ENCODE results near the gene PTPRK.

PTPRK gene

DNA sequence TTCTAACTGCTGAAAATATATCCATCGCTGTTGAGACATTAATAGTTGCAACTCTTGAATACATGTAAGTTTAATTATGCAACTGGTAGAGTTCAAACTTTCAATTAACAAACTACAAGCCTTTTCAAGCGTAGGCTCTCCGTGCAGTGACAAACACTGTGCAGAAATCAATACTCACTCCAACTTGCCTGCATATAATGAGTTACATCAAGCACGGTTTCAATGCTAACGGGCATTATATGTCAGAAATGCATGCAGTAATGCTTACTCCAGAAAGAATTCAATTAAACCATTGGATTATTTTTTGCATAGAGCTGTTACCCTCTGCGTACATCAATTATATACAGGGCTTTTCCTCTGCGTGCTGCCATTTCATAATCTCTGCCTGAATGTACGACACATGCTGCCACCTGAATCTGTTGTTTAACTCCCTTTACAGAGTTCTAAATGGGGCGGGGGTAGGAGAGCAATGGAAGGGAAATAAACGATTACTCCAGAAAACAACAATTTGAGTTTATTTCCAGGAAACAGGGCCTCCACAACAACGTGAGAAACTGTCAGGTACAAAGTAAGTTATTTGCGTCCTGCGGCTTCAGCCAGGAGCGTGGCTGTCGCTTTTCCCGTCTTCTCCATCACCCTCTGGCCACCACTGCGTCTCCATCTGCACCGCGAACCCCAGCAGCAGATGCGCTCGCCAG is 1.8 kb downstream of the PTPRK start:
- TF ChIP-seq, protein P1, sequence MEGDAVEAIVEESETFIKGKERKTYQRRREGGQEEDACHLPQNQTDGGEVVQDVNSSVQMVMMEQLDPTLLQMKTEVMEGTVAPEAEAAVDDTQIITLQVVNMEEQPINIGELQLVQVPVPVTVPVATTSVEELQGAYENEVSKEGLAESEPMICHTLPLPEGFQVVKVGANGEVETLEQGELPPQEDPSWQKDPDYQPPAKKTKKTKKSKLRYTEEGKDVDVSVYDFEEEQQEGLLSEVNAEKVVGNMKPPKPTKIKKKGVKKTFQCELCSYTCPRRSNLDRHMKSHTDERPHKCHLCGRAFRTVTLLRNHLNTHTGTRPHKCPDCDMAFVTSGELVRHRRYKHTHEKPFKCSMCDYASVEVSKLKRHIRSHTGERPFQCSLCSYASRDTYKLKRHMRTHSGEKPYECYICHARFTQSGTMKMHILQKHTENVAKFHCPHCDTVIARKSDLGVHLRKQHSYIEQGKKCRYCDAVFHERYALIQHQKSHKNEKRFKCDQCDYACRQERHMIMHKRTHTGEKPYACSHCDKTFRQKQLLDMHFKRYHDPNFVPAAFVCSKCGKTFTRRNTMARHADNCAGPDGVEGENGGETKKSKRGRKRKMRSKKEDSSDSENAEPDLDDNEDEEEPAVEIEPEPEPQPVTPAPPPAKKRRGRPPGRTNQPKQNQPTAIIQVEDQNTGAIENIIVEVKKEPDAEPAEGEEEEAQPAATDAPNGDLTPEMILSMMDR (IDR thresholded peaks at IDR 0.05; ENCODE audit: control insufficient read depth, insufficient read depth, low read depth, low read length, missing control alignments), result no peak
- H3K4me3 ChIP-seq (ENCODE audit: control insufficient read depth, low read depth, low read length), result peak overlapping the region; percentile 72
- DNase-seq (ENCODE audit: low read depth), result no peak

DNA sequence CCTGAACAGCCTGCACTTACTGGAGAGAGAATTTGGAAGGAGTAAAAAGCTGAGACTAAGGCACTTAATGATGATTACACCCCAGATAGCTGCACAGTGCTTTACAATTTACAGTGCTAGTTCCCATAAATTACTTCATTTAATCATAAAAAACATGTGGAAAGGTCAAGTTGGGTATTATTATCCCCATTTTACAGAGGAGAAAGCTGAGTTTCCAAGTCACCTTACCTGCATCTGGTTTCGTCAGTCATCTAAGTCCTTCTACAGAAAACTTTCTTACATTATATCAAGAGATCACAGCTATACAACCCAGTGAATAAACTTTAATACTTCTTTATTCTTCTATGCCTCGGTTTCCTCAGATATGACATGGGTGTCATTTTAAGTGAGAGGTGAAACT is 3.3 kb downstream of the PTPRK start:
- TF ChIP-seq, protein P1 (IDR thresholded peaks at IDR 0.05; ENCODE audit: control insufficient read depth, insufficient read depth, low read depth, low read length, missing control alignments), result no peak
- no peak overlapping the region for H3K4me3 ChIP-seq (ENCODE audit: control insufficient read depth, low read depth, low read length)
- no peak for DNase-seq (ENCODE audit: low read depth)

DNA sequence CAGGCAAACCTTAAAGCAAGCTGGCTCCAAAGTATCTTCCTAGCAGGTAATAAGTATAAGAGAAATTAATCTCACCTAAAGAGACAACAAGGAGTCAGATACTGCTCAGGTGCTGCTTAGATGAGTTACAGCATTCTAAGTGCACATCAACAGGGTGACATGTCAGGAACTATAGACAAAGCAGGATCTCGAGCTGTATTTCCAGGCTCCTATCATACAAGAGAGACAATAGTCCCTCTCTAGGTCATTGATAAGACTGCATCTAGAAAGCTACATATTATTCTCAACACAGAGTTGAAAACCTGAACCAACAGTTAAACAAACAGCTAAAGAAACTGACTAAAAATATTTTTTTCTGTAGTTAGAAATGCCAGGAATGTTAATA is 3.9 kb downstream of the PTPRK start:
- DNase-seq (ENCODE audit: low read depth), result no peak
- TF ChIP-seq, protein P1 (IDR thresholded peaks at IDR 0.05; ENCODE audit: control insufficient read depth, insufficient read depth, low read depth, low read length, missing control alignments), result peak; percentile 26
- no peak overlapping the region for H3K4me3 ChIP-seq (ENCODE audit: control insufficient read depth, low read depth, low read length)

DNA sequence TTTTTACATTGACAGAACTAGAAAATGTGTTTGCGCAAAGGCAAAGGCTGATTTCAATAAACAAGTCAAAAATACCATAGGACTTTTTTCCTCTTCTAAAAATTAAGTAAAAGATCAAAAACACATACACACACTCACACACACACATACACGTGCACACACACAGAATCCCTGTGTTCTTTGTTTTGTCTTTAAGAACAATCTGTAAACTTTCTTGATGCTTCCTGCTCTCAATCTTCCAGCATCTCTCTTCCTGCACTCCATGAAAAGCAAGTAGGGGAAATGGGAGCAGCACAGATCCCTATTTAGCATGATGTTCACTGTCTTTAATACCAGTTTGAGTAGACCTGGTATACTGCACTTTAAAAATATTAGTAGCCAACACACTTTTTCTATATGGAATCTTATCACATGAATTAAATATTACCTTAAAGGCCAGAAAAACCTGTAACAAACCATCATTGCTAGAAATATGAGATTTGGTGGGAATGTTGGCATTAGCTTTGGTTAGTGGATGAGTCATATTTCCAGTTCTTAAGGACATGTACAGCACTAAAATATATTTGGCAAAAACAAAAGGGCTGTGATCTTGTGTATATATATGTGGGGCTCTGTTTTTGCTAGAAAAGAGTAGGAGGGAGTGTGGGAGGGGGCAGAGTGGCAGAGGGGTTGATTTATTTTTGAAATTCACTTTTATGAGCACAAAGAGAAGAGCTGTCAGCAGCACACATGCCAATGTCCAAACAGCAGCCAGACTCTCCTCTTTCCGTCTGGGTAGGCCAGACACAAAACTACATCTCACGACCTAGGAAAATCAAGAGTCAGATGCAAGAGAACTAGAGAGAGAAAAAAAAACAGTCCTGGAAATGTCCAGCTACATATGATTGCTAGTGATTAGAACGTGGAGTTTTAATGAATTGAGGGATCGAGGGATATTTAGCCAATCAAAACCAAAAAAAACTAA is 4.6 kb downstream of the PTPRK start:
- TF ChIP-seq, protein P1 (IDR thresholded peaks at IDR 0.05; ENCODE audit: control insufficient read depth, insufficient read depth, low read depth, low read length, missing control alignments), result no peak
- DNase-seq (ENCODE audit: low read depth), result no peak
- no peak overlapping the region for H3K4me3 ChIP-seq (ENCODE audit: control insufficient read depth, low read depth, low read length)

DNA sequence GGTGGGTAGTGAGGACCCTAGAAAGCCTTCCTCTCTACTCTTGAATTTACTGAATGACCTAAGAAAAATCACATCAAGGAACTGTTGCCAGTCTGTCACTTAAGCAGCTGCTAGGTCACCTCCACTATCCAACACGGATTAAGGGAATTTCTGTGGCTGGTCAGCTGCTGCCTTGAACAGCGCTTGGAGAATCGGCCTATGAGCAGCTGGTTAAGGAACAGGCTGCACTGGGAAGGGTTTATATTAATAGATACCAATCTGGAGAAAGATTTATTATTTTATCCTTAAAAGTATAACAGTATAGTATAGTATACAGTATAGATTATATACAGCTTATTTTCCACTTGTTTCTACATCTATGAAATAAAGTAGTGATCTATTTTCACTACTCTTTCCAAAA is 6.5 kb downstream of the PTPRK start:
- no peak overlapping the region for H3K4me3 ChIP-seq (ENCODE audit: control insufficient read depth, low read depth, low read length)
- TF ChIP-seq, protein P1 (IDR thresholded peaks at IDR 0.05; ENCODE audit: control insufficient read depth, insufficient read depth, low read depth, low read length, missing control alignments), result no peak
- DNase-seq (ENCODE audit: low read depth), result no peak

DNA sequence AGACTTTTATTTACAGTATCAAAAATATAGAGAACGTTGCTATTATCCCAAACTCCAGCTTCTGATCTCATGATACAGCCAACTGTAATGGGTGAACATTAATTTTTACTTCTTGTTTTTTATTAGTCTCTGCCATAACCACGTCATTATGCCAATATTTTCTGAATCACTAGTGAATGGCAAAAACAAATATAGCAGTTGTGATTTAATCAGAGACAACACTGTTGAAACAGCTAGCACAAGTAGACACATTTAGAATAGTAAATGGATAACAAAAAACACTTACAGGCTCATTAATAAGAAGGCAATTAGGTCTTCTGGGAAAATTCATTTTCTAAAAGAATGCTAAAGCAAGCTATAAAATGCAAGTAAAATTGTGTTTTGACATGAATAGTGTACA is 8.1 kb downstream of the PTPRK start:
- TF ChIP-seq, protein P1 (IDR thresholded peaks at IDR 0.05; ENCODE audit: control insufficient read depth, insufficient read depth, low read depth, low read length, missing control alignments), result no peak

More for the DNA sequence above, 8.1 kb downstream of the PTPRK start:
- H3K4me3 ChIP-seq (ENCODE audit: control insufficient read depth, low read depth, low read length), result no peak overlapping the region
- DNase-seq (ENCODE audit: low read depth), result no peak
